ENCODE results near the gene VMP1.

Gene VMP1

DNA sequence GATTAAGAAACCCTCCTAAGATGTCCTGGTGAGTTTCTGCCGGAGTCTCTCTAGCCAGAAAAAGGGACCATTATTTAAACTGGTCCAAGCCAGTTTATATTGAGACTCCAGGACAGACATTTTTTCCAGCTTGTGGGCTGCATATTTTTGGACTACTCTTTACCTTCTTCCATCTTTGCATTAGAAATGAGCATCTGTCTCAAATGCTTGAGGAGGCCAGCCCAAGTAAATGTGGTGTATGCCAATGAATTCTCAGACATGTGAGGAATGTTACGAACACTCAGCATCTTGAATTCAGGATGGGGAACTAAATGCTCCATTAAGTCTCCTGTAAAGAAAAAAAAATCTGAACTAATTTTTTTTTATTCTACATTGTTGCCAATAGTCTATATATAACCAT, 166.9 kb downstream of the VMP1 start:
- Histone ChIP-seq H3K4me1 (ENCODE audit: control insufficient read depth, insufficient read depth, low read length) (no peaks in the 10 kb centered on the region), H3K36me3 (ENCODE audit: control insufficient read depth, insufficient read depth, low read length) (peaks cover 15% of the 10 kb centered on the region)
- WGBS, 2 experiments, result 90 to 99% methylated on average over 2 of the region's 2 CpGs

GRCh38 chr17:59876107-59876506, 168.7 kb downstream of the VMP1 start:
- Histone ChIP-seq H3K4me3 (ENCODE audit: insufficient read depth, low read depth, low read length) (no peak overlapping the region), H3K9me3 (ENCODE audit: control insufficient read depth, low read length) (no peaks in the 10 kb centered on the region), H3K27ac (ENCODE audit: insufficient read depth, low read depth, low read length, poor library complexity, severe bottlenecking) (no peak overlapping the region), H3K36me3 (ENCODE audit: control insufficient read depth, insufficient read depth, low read length) (peaks cover 17% of the 10 kb centered on the region), H3K27me3 (ENCODE audit: control insufficient read depth, insufficient read depth, low read length, poor library complexity, severe bottlenecking) (no peaks in the 10 kb centered on the region), H3K4me1 (ENCODE audit: control insufficient read depth, insufficient read depth, low read length) (no peaks in the 10 kb centered on the region)
- WGBS, 2 experiments, result 94 to 99% methylated on average over 3 of the region's 3 CpGs

More for the DNA sequence above, 166.9 kb downstream of the VMP1 start:
- no peak overlapping the region for H3K27ac ChIP-seq (ENCODE audit: insufficient read depth, low read depth, low read length, poor library complexity, severe bottlenecking)
- H3K9me3 ChIP-seq (ENCODE audit: control insufficient read depth, low read length), result no peaks in the 10 kb centered on the region
- no peaks in the 10 kb centered on the region for H3K27me3 ChIP-seq (ENCODE audit: control insufficient read depth, insufficient read depth, low read length, poor library complexity, severe bottlenecking)
- no peak overlapping the region for H3K4me3 ChIP-seq (ENCODE audit: insufficient read depth, low read depth, low read length)

GRCh38 chr17:59877965-59878364, 170.5 kb downstream of the VMP1 start:
- Histone ChIP-seq H3K27me3 (ENCODE audit: control insufficient read depth, insufficient read depth, low read length, poor library complexity, severe bottlenecking) (no peaks in the 10 kb centered on the region), H3K9me3 (ENCODE audit: control insufficient read depth, low read length) (no peaks in the 10 kb centered on the region), H3K4me3 (ENCODE audit: insufficient read depth, low read depth, low read length) (no peak overlapping the region), H3K4me1 (ENCODE audit: control insufficient read depth, insufficient read depth, low read length) (no peaks in the 10 kb centered on the region), H3K27ac (ENCODE audit: insufficient read depth, low read depth, low read length, poor library complexity, severe bottlenecking) (no peak overlapping the region), H3K36me3 (ENCODE audit: control insufficient read depth, insufficient read depth, low read length) (peaks cover 17% of the 10 kb centered on the region)
- WGBS, 2 experiments, result 93 to 96% methylated on average over 5 of the region's 5 CpGs

GRCh38 chr17:59878624-59879023, 171.2 kb downstream of the VMP1 start:
- Histone ChIP-seq H3K27me3 (ENCODE audit: control insufficient read depth, insufficient read depth, low read length, poor library complexity, severe bottlenecking) (no peaks in the 10 kb centered on the region), H3K36me3 (ENCODE audit: control insufficient read depth, insufficient read depth, low read length) (peaks cover 17% of the 10 kb centered on the region), H3K9me3 (ENCODE audit: control insufficient read depth, low read length) (no peaks in the 10 kb centered on the region), H3K4me3 (ENCODE audit: insufficient read depth, low read depth, low read length) (no peak overlapping the region), H3K27ac (ENCODE audit: insufficient read depth, low read depth, low read length, poor library complexity, severe bottlenecking) (no peak overlapping the region), H3K4me1 (ENCODE audit: control insufficient read depth, insufficient read depth, low read length) (no peaks in the 10 kb centered on the region)
- 94 to 95% methylated on average over 2 to 3 of the region's 3 CpGs for WGBS, 2 experiments

- WGBS, 2 experiments, result 95 to 96% methylated on average over 9 of the region's 9 CpGs
- no peaks in the 10 kb centered on the region for H3K27me3 ChIP-seq (ENCODE audit: control insufficient read depth, insufficient read depth, low read length, poor library complexity, severe bottlenecking)
- peaks cover 3% of the 10 kb centered on the region for H3K36me3 ChIP-seq (ENCODE audit: control insufficient read depth, insufficient read depth, low read length)
- H3K4me1 ChIP-seq (ENCODE audit: control insufficient read depth, insufficient read depth, low read length), result no peaks in the 10 kb centered on the region
- no peak overlapping the region for H3K4me3 ChIP-seq (ENCODE audit: insufficient read depth, low read depth, low read length)
- no peak overlapping the region for H3K27ac ChIP-seq (ENCODE audit: insufficient read depth, low read depth, low read length, poor library complexity, severe bottlenecking)
- no peaks in the 10 kb centered on the region for H3K9me3 ChIP-seq (ENCODE audit: control insufficient read depth, low read length)
Measured at GRCh38 chr17:59884861-59885260, 177.4 kb downstream of the VMP1 start.

DNA sequence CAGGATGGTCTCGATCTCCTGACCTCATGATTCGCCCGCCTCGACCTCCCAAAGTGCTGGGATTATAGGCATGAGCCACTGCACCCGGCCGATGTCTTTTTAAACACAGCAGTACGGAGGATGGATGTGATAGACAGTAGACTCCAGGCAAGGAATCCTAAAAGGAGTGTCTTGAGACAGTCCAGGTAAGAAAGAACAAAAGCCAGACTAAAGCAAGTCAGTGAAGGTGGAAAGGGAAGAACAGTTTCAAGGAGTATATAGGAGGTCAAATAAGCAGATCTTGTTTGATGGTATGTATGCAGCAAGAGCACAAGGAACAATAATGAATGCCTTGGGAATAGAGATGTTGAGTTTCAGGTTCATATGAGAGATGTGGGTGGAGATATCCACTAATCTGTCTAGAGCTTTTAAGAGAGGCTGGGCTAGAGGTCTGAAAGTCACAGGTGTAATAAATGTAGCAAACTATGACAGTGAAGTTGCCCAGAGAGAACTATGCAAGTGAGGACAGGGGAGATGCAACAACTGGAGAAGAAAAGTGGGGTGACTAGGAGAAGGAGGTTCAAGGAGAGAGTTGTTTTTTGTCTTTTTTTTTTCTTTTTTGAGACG, 180.8 kb downstream of the VMP1 start:
- Histone ChIP-seq H3K9me3 (ENCODE audit: control insufficient read depth, low read length) (no peaks in the 10 kb centered on the region), H3K4me1 (ENCODE audit: control insufficient read depth, insufficient read depth, low read length) (no peaks in the 10 kb centered on the region), H3K4me3 (ENCODE audit: insufficient read depth, low read depth, low read length) (no peak overlapping the region), H3K27ac (ENCODE audit: insufficient read depth, low read depth, low read length, poor library complexity, severe bottlenecking) (no peak overlapping the region), H3K36me3 (ENCODE audit: control insufficient read depth, insufficient read depth, low read length) (no peaks in the 10 kb centered on the region), H3K27me3 (ENCODE audit: control insufficient read depth, insufficient read depth, low read length, poor library complexity, severe bottlenecking) (no peaks in the 10 kb centered on the region)
- 91 to 97% methylated on average over 8 of the region's 8 CpGs for WGBS, 2 experiments

GRCh38 chr17:59890720-59891119, 183.3 kb downstream of the VMP1 start:
- peaks cover 7% of the 10 kb centered on the region for H3K4me1 ChIP-seq (ENCODE audit: control insufficient read depth, insufficient read depth, low read length)
- 71 to 87% methylated on average over 2 of the region's 2 CpGs for WGBS, 2 experiments
- no peaks in the 10 kb centered on the region for H3K27me3 ChIP-seq (ENCODE audit: control insufficient read depth, insufficient read depth, low read length, poor library complexity, severe bottlenecking)
- H3K36me3 ChIP-seq (ENCODE audit: control insufficient read depth, insufficient read depth, low read length), result no peaks in the 10 kb centered on the region
- no peak overlapping the region for H3K27ac ChIP-seq (ENCODE audit: insufficient read depth, low read depth, low read length, poor library complexity, severe bottlenecking)
- H3K9me3 ChIP-seq (ENCODE audit: control insufficient read depth, low read length), result no peaks in the 10 kb centered on the region
- no peak overlapping the region for H3K4me3 ChIP-seq (ENCODE audit: insufficient read depth, low read depth, low read length)
